ENCODE results near the gene EPHA6. TPM values are rescaled to one million over a fixed set of nuclear protein-coding genes. Genes with fewer than 3 reads are reported as not detected.

The EPHA6 gene
- total RNA-seq, 2 experiments from 2014 or later = not detected

- ChIA-PET POLR2A (no interaction called here), CTCF (no interaction called here)
- Mint-ChIP-seq H3K4me3 (no peak overlapping the region), H3K36me3 (ENCODE audit: low read depth) (no peaks in the 10 kb centered on the region), H3K27me3 (peaks cover 9% of the 10 kb centered on the region), H3K4me1 (ENCODE audit: low read depth) (no peaks in the 10 kb centered on the region), H3K27ac (no peak overlapping the region), H3K9me3 (no peaks in the 10 kb centered on the region)
- H3K9me3 ChIP-seq (ENCODE audit: control insufficient read depth in 1 of 2, insufficient read depth in 1 of 2, low read length in 2 of 2) = no peaks in the 10 kb centered on the region
- H3K4me3 ChIP-seq (ENCODE audit: low read length) = no peak overlapping the region
- intact Hi-C loops (cut with DNase I, micrococcal nuclease) = no loop called here
- no peaks in the 10 kb centered on the region for H3K27me3 ChIP-seq (ENCODE audit: control insufficient read depth in 1 of 2, insufficient read depth in 2 of 2, low read length in 2 of 2)
- H3K27ac ChIP-seq (ENCODE audit: low read depth in 1 of 2, low read length in 2 of 2) = no peak overlapping the region
- H3K4me1 ChIP-seq (ENCODE audit: insufficient read depth, low read length) = no peaks in the 10 kb centered on the region
- no peak for ATAC-seq (ENCODE audit: poor library complexity)
- DNase-seq = no peak
- H3K36me3 ChIP-seq (ENCODE audit: insufficient read depth, low read length) = no peaks in the 10 kb centered on the region
- no peak for TF ChIP-seq CTCF (IDR thresholded peaks at IDR 0.05)
Measured at GRCh38 chr3:97673357-97673997, 859.1 kb downstream of the EPHA6 start.

DNA sequence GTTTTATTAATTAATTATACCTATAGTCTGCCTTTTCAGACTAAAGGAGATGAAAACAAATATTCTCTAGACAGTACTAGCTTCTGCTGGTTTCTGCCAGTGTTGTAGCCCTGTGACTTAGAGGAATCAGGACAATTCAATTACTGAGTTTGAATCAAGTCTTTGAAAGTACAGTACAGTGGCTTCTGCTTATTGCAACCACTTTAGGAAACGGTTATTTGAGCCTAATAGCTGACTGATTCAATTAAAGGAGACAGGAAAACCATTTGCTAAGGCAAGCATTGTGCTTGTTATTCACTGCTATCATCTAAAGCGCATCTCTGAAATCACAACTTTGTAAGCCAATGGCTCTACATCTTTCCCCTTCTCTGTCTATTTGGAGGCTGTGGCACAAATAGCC lies 860.1 kb downstream of the EPHA6 start:
- no peak for DNase-seq
- intact Hi-C loops (cut with DNase I, micrococcal nuclease) = no loop called here
- no peak for ATAC-seq (ENCODE audit: poor library complexity)
- TF ChIP-seq CTCF (IDR thresholded peaks at IDR 0.05) = no peak
- no peaks in the 10 kb centered on the region for H3K4me1 Mint-ChIP-seq (ENCODE audit: low read depth)
- Histone ChIP-seq H3K27me3 (ENCODE audit: control insufficient read depth in 1 of 2, insufficient read depth in 2 of 2, low read length in 2 of 2) (no peaks in the 10 kb centered on the region), H3K4me1 (ENCODE audit: insufficient read depth, low read length) (no peaks in the 10 kb centered on the region), H3K27ac (ENCODE audit: low read depth in 1 of 2, low read length in 2 of 2) (no peak overlapping the region), H3K9me3 (ENCODE audit: control insufficient read depth in 1 of 2, insufficient read depth in 1 of 2, low read length in 2 of 2) (no peaks in the 10 kb centered on the region), H3K36me3 (ENCODE audit: insufficient read depth, low read length) (no peaks in the 10 kb centered on the region), H3K4me3 (ENCODE audit: low read length) (no peak overlapping the region)
- ChIA-PET POLR2A (no interaction called here), CTCF (no interaction called here)
- H3K27ac Mint-ChIP-seq = no peak overlapping the region
- peaks cover 9% of the 10 kb centered on the region for H3K27me3 Mint-ChIP-seq
- H3K36me3 Mint-ChIP-seq (ENCODE audit: low read depth) = no peaks in the 10 kb centered on the region
- no peak overlapping the region for H3K4me3 Mint-ChIP-seq
- no peaks in the 10 kb centered on the region for H3K9me3 Mint-ChIP-seq

GRCh38 chr3:97680210-97680609 lies 865.8 kb downstream of the EPHA6 start:
- POLR2A ChIA-PET = no interaction called here
- no peak for TF ChIP-seq CTCF (IDR thresholded peaks at IDR 0.05)
- Histone ChIP-seq H3K36me3 (ENCODE audit: insufficient read depth, low read length) (no peaks in the 10 kb centered on the region), H3K4me3 (ENCODE audit: low read length) (no peak overlapping the region), H3K4me1 (ENCODE audit: insufficient read depth, low read length) (no peaks in the 10 kb centered on the region), H3K9me3 (ENCODE audit: control insufficient read depth in 1 of 2, insufficient read depth in 1 of 2, low read length in 2 of 2) (no peaks in the 10 kb centered on the region), H3K27ac (ENCODE audit: low read depth in 1 of 2, low read length in 2 of 2) (no peak overlapping the region), H3K27me3 (ENCODE audit: control insufficient read depth in 1 of 2, insufficient read depth in 2 of 2, low read length in 2 of 2) (no peaks in the 10 kb centered on the region)
- ATAC-seq (ENCODE audit: poor library complexity) (no peak), DNase-seq (no peak)
- Mint-ChIP-seq H3K27ac (no peak overlapping the region), H3K36me3 (ENCODE audit: low read depth) (no peaks in the 10 kb centered on the region), H3K27me3 (peaks cover 5% of the 10 kb centered on the region), H3K4me3 (no peak overlapping the region), H3K4me1 (ENCODE audit: low read depth) (no peaks in the 10 kb centered on the region), H3K9me3 (no peaks in the 10 kb centered on the region)
- CTCF ChIA-PET = no interaction called here
- intact Hi-C loops (cut with DNase I, micrococcal nuclease) = no loop called here
